ENCODE results near the gene SCAANT1.
A peak's percentile ranks its signal among the peaks of the same experiment; 100 is the strongest.

SCAANT1 gene

GRCh38 chr3:63911873-63912767 lies at the start of gene SCAANT1:
SCAANT1 (minus strand) TSS chr3:63912383.
- peak; percentile 89 for DNase-seq (ENCODE audit: low spot score)
- TF ChIP-seq CTCF (IDR thresholded peaks at IDR 0.05; ENCODE audit: borderline replicate concordance, control extremely low read depth, extremely low read depth, insufficient read depth, missing control alignments) = no peak
- in situ Hi-C loops (cut with MboI; ENCODE audit: low sequenced_read_pairs, unreplicated experiment) = no loop called here

GRCh38 chr3:63961891-63962290 lies 49.7 kb upstream of the SCAANT1 start:
- in situ Hi-C loops (cut with MboI; ENCODE audit: low sequenced_read_pairs, unreplicated experiment) = no loop called here
- no peak for DNase-seq (ENCODE audit: low spot score)
- TF ChIP-seq CTCF (IDR thresholded peaks at IDR 0.05; ENCODE audit: borderline replicate concordance, control extremely low read depth, extremely low read depth, insufficient read depth, missing control alignments) = peak; percentile 25

GRCh38 chr3:63960048-63960711 lies 48.0 kb upstream of the SCAANT1 start:
- no peak for TF ChIP-seq CTCF (IDR thresholded peaks at IDR 0.05; ENCODE audit: borderline replicate concordance, control extremely low read depth, extremely low read depth, insufficient read depth, missing control alignments)
- no peak for DNase-seq (ENCODE audit: low spot score)

GRCh38 chr3:63959146-63959545 lies 47.0 kb upstream of the SCAANT1 start:
- in situ Hi-C loops (cut with MboI; ENCODE audit: low sequenced_read_pairs, unreplicated experiment) = no loop called here
- DNase-seq (ENCODE audit: low spot score) = no peak
- TF ChIP-seq CTCF (IDR thresholded peaks at IDR 0.05; ENCODE audit: borderline replicate concordance, control extremely low read depth, extremely low read depth, insufficient read depth, missing control alignments) = no peak

More at GRCh38 chr3:63960048-63960711, 48.0 kb upstream of the SCAANT1 start:
- in situ Hi-C loops (cut with MboI; ENCODE audit: low sequenced_read_pairs, unreplicated experiment) = no loop called here

GRCh38 chr3:63955830-63956545 lies 43.8 kb upstream of the SCAANT1 start:
- in situ Hi-C loops (cut with MboI; ENCODE audit: low sequenced_read_pairs, unreplicated experiment) = no loop called here
- no peak for DNase-seq (ENCODE audit: low spot score)
- no peak for TF ChIP-seq CTCF (IDR thresholded peaks at IDR 0.05; ENCODE audit: borderline replicate concordance, control extremely low read depth, extremely low read depth, insufficient read depth, missing control alignments)

- TF ChIP-seq CTCF (IDR thresholded peaks at IDR 0.05; ENCODE audit: borderline replicate concordance, control extremely low read depth, extremely low read depth, insufficient read depth, missing control alignments) = no peak
- no peak for DNase-seq (ENCODE audit: low spot score)
- in situ Hi-C loops (cut with MboI; ENCODE audit: low sequenced_read_pairs, unreplicated experiment) = no loop called here
Measured at GRCh38 chr3:63955036-63955650, 43.0 kb upstream of the SCAANT1 start.
